Measurements from ENCODE around the gene PKNOX1.
"Not testable (repeated sequence)": the region's sequence is repeated elsewhere in the genome, so short reads cannot be mapped to it uniquely, and the experiment has no call there.

DNA sequence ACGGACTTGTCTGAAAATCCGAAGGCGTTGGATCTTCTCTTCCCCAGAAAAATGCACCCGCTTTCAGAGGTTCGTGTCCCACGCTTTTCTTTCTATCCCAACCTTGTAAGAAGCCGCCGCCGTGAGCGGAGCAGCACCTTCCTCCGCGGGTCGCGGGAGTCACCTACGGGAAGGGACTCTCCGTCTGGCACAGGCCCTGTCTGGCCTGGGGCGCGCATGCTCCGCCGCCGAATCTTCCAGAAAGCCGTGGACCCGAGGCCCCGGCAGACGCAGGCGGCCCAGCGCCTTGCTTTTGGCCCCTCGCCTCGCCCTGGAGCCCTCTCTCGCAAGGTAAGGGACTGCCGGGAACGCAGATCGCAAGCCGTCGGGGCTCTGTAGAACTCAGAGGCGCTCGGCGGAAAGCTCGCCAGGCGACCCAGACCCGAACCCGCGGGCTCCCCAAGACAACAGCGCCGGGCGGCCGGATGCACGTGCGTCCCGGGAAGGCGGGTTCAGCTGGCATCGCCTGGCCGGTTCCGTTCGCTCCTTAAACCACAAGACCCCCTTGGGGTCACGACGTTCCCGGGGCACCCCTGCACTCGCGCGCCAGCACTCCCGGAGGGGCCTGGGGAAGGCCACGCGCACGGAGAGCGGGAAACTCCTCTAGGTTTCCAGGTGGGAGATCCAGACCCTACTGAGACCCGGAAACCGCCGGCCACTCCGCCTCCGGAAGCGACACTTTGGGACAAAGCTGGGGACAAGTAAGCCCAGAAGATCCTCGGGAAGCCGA, 100.2 kb downstream of the PKNOX1 start:
- not testable (repeated sequence) for TF ChIP-seq EZH2 (IDR thresholded peaks at IDR 0.05); POLR2AphosphoS5 (IDR thresholded peaks at IDR 0.05; ENCODE audit: borderline replicate concordance, low read depth, low read length)
